ENCODE data around the gene KRT79.

GRCh38 chr12:52857500-52857899 is 23.4 kb upstream of the KRT79 start:
- no peak for TF ChIP-seq CTCF (IDR thresholded peaks at IDR 0.05)
- no peak for TF ChIP-seq POLR2A (IDR thresholded peaks at IDR 0.05)
- no peak for TF ChIP-seq EP300 (IDR thresholded peaks at IDR 0.05)
- TF ChIP-seq POLR2AphosphoS5 (IDR thresholded peaks at IDR 0.05), result no peak
